ENCODE measurements around the gene ANTXR1.

DNA sequence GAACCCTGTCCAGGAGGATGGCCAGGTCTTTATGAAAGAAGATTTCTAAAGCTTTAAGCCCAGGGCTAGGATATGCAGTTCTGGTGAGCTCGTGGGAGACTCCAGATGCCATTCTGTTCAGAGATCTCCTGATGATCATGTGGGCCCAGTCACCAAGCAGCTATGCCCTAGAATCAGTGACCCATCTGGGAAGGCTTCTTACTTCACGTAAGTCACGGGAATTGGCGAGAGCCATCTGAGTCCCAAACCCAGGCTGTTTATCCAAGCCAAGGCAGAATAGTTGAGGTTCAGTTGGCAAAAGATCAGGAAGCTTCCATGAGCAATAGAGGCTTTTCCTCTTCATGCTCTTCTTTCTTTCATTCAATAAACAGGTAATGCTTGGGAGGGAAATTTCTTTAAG is 23.9 kb downstream of the ANTXR1 start:
- TF ChIP-seq, protein P1, sequence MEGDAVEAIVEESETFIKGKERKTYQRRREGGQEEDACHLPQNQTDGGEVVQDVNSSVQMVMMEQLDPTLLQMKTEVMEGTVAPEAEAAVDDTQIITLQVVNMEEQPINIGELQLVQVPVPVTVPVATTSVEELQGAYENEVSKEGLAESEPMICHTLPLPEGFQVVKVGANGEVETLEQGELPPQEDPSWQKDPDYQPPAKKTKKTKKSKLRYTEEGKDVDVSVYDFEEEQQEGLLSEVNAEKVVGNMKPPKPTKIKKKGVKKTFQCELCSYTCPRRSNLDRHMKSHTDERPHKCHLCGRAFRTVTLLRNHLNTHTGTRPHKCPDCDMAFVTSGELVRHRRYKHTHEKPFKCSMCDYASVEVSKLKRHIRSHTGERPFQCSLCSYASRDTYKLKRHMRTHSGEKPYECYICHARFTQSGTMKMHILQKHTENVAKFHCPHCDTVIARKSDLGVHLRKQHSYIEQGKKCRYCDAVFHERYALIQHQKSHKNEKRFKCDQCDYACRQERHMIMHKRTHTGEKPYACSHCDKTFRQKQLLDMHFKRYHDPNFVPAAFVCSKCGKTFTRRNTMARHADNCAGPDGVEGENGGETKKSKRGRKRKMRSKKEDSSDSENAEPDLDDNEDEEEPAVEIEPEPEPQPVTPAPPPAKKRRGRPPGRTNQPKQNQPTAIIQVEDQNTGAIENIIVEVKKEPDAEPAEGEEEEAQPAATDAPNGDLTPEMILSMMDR (conservative IDR thresholded peaks at IDR 0.05 in 1 of 2, IDR thresholded peaks at IDR 0.05 in 1 of 2; ENCODE audit: low read depth in 1 of 2, low read length in 2 of 2), result no peak
- TF ChIP-seq EZH2 (IDR thresholded peaks at IDR 0.05; ENCODE audit: low read length, missing control alignments), result no peak
